ENCODE measurements around the gene CREB3L4. TPM values are rescaled to one million over a fixed set of nuclear protein-coding genes. Genes with fewer than 3 reads are reported as not detected.

The CREB3L4 gene
- total RNA-seq, 2 experiments from 2014 or later: 17.0 to 28.2 TPM

DNA sequence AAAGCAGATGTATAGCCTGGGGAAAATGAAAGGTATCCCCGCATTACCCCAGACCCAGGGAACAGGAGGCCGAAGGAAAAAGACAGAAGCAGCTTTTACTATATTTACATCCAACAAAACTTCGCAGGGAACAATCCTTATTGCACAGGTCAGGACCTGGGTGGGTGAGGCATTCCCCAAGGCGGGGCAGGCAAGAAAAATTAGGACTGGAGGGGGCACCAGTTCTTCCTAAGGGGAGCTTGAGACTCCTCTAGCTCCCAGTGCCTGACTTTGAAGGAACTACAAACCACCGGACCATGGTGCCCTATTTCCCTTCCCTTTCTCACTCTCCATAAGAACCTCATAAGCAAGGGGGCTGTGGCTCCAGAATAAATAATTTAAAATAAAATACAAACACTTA is 38.3 kb upstream of the CREB3L4 start:
- Histone ChIP-seq H3K27ac (ENCODE audit: low read depth, low read length, poor library complexity, severe bottlenecking) (no peak overlapping the region), H2AFZ (ENCODE audit: low read length) (no peak overlapping the region), H3K36me3 (ENCODE audit: insufficient read depth, low read length) (peaks cover 49% of the 10 kb centered on the region), H3K4me2 (ENCODE audit: low read length) (no peak overlapping the region), H3K9me2 (ENCODE audit: insufficient read depth, low read length) (no peaks in the 10 kb centered on the region), H3K4me3 (ENCODE audit: low read depth, low read length, poor library complexity, severe bottlenecking) (no peak overlapping the region), H3K4me1 (ENCODE audit: insufficient read depth, low read length, poor library complexity, severe bottlenecking) (no peaks in the 10 kb centered on the region), H3K79me2 (ENCODE audit: insufficient read depth, low read depth, low read length) (no peaks in the 10 kb centered on the region), H4K20me1 (ENCODE audit: insufficient read depth, low read length) (no peaks in the 10 kb centered on the region), H3K9me3 (ENCODE audit: low read length) (no peaks in the 10 kb centered on the region)
- TF ChIP-seq EZH2phosphoT487 (IDR thresholded peaks at IDR 0.05; ENCODE audit: borderline replicate concordance, low read depth, low read length): no peak
- TF ChIP-seq, protein P1, sequence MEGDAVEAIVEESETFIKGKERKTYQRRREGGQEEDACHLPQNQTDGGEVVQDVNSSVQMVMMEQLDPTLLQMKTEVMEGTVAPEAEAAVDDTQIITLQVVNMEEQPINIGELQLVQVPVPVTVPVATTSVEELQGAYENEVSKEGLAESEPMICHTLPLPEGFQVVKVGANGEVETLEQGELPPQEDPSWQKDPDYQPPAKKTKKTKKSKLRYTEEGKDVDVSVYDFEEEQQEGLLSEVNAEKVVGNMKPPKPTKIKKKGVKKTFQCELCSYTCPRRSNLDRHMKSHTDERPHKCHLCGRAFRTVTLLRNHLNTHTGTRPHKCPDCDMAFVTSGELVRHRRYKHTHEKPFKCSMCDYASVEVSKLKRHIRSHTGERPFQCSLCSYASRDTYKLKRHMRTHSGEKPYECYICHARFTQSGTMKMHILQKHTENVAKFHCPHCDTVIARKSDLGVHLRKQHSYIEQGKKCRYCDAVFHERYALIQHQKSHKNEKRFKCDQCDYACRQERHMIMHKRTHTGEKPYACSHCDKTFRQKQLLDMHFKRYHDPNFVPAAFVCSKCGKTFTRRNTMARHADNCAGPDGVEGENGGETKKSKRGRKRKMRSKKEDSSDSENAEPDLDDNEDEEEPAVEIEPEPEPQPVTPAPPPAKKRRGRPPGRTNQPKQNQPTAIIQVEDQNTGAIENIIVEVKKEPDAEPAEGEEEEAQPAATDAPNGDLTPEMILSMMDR (conservative IDR thresholded peaks at IDR 0.05; ENCODE audit: low read length): no peak
- intact Hi-C loops (cut with micrococcal nuclease; ENCODE audit: unreplicated experiment): no loop called here
- POLR2A ChIA-PET: interaction anchor here (3.0 kb wide), 1 partner anchor 15 kb away, joined by 12 read pairs; no protein-coding TSS in a partner anchor
- CTCF ChIA-PET (ENCODE audit: unreplicated experiment): no interaction called here
- BruUV-seq (replicated peaks): no TSS peak
- DNase-seq (ENCODE audit: low spot score): no peak

DNA sequence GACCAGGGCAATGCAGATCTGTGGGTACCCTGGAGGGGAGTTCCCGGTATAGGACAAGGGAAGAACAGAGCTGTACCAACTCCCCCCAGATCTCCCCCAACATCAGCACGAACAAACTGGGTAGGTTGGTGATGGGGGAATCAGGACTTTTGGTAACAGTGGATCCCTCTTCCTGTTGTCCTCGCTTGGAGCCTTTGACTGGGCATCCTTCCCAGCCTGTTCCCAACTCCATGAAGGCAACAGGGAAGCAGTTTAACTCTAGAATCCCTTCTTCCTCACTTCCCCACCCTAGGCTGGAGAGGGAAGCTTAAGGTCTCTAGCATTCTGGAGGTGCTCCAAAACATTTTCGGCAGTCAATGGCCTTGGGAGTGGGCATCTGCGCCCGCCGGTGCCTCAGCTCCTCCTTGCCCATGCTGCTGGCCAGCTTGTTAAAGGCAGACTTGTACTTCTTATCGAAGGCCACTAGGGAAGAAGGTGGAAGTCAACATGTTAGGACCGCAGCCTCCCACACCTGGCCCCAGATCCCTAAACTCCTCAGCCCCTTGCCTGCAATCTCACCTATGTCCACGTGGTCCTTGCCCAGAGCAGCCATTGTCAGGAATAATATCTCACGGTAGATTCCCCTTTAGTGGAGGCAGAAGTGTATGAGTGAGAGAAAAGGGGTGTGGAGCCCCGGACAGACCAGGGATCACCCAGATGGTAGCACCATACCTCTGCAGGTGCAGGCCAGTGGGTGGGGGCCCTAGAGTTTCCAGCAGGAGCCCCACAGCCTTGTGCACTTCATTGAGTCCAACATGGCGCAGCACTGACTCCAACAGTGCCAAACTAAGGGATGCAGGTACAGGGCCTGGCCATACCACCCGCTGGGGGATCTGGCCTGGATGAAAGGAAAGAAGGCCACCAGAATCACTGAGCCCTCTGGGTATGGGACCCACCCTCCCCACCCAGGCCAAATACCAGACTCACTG is 37.4 kb upstream of the CREB3L4 start:
- TF ChIP-seq EZH2phosphoT487 (IDR thresholded peaks at IDR 0.05; ENCODE audit: borderline replicate concordance, low read depth, low read length): no peak
- TF ChIP-seq, protein P1 (conservative IDR thresholded peaks at IDR 0.05; ENCODE audit: low read length): 0 out of 2 replicates have a peak, but pooled peaks have one; percentile 14
- no peak overlapping the region for H3K4me3 ChIP-seq (ENCODE audit: low read depth, low read length, poor library complexity, severe bottlenecking)
- H3K4me2 ChIP-seq (ENCODE audit: low read length): no peak overlapping the region
- H3K9me3 ChIP-seq (ENCODE audit: low read length): no peaks in the 10 kb centered on the region
- DNase-seq (ENCODE audit: low spot score): no peak
- H3K4me1 ChIP-seq (ENCODE audit: insufficient read depth, low read length, poor library complexity, severe bottlenecking): no peaks in the 10 kb centered on the region
- H3K79me2 ChIP-seq (ENCODE audit: insufficient read depth, low read depth, low read length): no peaks in the 10 kb centered on the region
- no peaks in the 10 kb centered on the region for H3K9me2 ChIP-seq (ENCODE audit: insufficient read depth, low read length)
- intact Hi-C loops (cut with micrococcal nuclease; ENCODE audit: unreplicated experiment): no loop called here
- POLR2A ChIA-PET: interaction anchor here (0.6 to 3.0 kb wide), 2 partner anchors 9 to 15 kb away, joined by 3 to 12 read pairs; no protein-coding TSS in a partner anchor
- CTCF ChIA-PET (ENCODE audit: unreplicated experiment): no interaction called here
- no TSS peak for BruUV-seq (replicated peaks)
- no peak overlapping the region for H3K27ac ChIP-seq (ENCODE audit: low read depth, low read length, poor library complexity, severe bottlenecking)
- H3K36me3 ChIP-seq (ENCODE audit: insufficient read depth, low read length): peaks cover 57% of the 10 kb centered on the region
- no peaks in the 10 kb centered on the region for H4K20me1 ChIP-seq (ENCODE audit: insufficient read depth, low read length)
- no peak overlapping the region for H2AFZ ChIP-seq (ENCODE audit: low read length)

All from OCI-LY7 (cell line).